ENCODE results near the gene PRKN.

DNA sequence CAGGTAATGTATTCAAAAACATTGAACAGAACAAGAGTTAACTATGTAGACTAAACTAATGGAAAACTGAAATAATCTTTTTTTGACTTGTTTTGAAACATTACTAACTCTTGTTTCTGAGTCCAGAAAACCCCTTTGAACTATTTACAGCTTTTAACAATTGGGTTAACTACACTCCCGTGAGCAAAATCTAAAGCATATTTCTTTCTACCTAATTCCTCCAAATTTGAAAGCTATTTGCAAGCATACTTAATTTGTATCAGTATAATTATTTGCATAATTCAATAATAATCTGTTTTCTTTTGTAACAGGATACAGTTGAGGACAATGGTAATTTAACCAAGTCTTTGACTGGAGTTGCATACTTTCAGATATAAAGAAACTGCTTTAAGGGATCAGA is 1391.1 kb downstream of the PRKN start:
- TF ChIP-seq CTCF (IDR thresholded peaks at IDR 0.05; ENCODE audit: low read length) (no peak), EZH2 (IDR thresholded peaks at IDR 0.05; ENCODE audit: borderline replicate concordance, low read length) (no peak)

Data from OCI-LY1 (cell line).